Measurements from ENCODE around the gene ZNF708.
"Not testable (repeated sequence)": the region's sequence is repeated elsewhere in the genome, so short reads cannot be mapped to it uniquely, and the experiment has no call there.

Gene ZNF708

DNA sequence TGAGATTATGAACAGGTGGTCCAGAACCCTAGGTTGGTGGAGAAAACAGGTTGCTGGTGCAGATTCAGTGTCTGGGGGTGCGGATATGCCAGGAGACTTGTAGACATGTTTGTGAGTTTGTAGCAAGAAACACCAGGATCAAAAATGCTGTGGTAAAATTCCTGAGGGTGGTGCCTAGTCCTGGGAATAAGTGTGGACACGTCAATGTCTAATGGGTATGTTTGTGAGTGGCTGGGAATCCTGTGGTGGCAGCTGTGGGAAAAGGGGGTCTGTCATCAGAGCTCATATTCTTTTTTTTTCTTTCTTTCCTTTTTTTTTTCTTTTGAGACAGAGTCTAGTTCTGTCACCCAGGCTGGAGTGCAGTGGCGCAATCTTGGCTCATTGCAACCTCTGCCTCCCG is 7.2 kb downstream of the ZNF708 start:
- H3K4me1 ChIP-seq (ENCODE audit: control insufficient read depth in 2 of 2, insufficient read depth in 2 of 2, low read length in 2 of 2): no peaks in the 10 kb centered on the region
- peaks cover 8 to 11% of the 10 kb centered on the region in 2 donors for H3K36me3 ChIP-seq (ENCODE audit: control insufficient read depth in 2 of 2, insufficient read depth in 2 of 2, low read length in 2 of 2)
- peaks cover 3 to 12% of the 10 kb centered on the region in 2 donors for H3K9me3 ChIP-seq (ENCODE audit: control insufficient read depth in 2 of 2, low read length in 2 of 2)
- H3K27ac ChIP-seq (ENCODE audit: low read depth in 2 of 2, low read length in 2 of 2): no peak overlapping the region
- no peak overlapping the region for H3K9ac ChIP-seq (ENCODE audit: low read depth in 1 of 2, low read length in 2 of 2)
- H3K27me3 ChIP-seq (ENCODE audit: control insufficient read depth in 2 of 2, insufficient read depth in 2 of 2, low read length in 2 of 2): no peaks in the 10 kb centered on the region
- no peak overlapping the region for H3K4me3 ChIP-seq (ENCODE audit: low read length in 2 of 2)

DNA sequence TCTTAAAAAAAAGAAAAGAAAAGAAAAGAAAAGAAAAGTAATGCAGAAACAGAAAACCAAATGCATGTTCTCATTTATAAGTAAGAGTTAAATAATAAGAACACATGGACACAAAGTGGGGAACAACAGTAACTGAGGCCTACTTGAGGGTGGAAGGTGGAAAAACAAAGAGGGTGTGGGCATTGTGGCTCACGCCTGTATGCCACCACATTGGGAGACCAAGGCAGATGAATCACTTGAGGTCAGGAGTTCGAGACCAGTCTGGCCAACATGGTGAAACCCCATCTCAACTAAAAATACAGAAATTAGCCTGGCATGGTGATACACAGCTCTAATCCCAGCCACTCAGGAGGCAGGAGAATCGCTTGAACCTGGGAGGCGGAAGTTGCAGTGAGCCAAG is 8.1 kb downstream of the ZNF708 start:
- Histone ChIP-seq H3K9me3 (ENCODE audit: control insufficient read depth in 2 of 2, low read length in 2 of 2) (peaks cover 3 to 12% of the 10 kb centered on the region in 2 donors), H3K4me3 (ENCODE audit: low read length in 2 of 2) (no peak overlapping the region), H3K9ac (ENCODE audit: low read depth in 1 of 2, low read length in 2 of 2) (no peak overlapping the region), H3K27ac (ENCODE audit: low read depth in 2 of 2, low read length in 2 of 2) (no peak overlapping the region), H3K4me1 (ENCODE audit: control insufficient read depth in 2 of 2, insufficient read depth in 2 of 2, low read length in 2 of 2) (no peaks in the 10 kb centered on the region), H3K36me3 (ENCODE audit: control insufficient read depth in 2 of 2, insufficient read depth in 2 of 2, low read length in 2 of 2) (peaks cover 3 to 8% of the 10 kb centered on the region in 2 donors), H3K27me3 (ENCODE audit: control insufficient read depth in 2 of 2, insufficient read depth in 2 of 2, low read length in 2 of 2) (no peaks in the 10 kb centered on the region)

GRCh38 chr19:21317821-21318220 is 11.4 kb downstream of the ZNF708 start:
- H3K9ac ChIP-seq (ENCODE audit: low read depth in 1 of 2, low read length in 2 of 2): no peak overlapping the region
- no peaks in the 10 kb centered on the region for H3K27me3 ChIP-seq (ENCODE audit: control insufficient read depth in 2 of 2, insufficient read depth in 2 of 2, low read length in 2 of 2)
- H3K27ac ChIP-seq (ENCODE audit: low read depth in 2 of 2, low read length in 2 of 2): no peak overlapping the region
- no peak overlapping the region for H3K4me3 ChIP-seq (ENCODE audit: low read length in 2 of 2)
- no peaks in the 10 kb centered on the region for H3K4me1 ChIP-seq (ENCODE audit: control insufficient read depth in 2 of 2, insufficient read depth in 2 of 2, low read length in 2 of 2)
- H3K36me3 ChIP-seq (ENCODE audit: control insufficient read depth in 2 of 2, insufficient read depth in 2 of 2, low read length in 2 of 2): peaks cover 6 to 12% of the 10 kb centered on the region in 2 donors
- H3K9me3 ChIP-seq (ENCODE audit: control insufficient read depth in 2 of 2, low read length in 2 of 2): peaks cover 3 to 10% of the 10 kb centered on the region in 2 donors

DNA sequence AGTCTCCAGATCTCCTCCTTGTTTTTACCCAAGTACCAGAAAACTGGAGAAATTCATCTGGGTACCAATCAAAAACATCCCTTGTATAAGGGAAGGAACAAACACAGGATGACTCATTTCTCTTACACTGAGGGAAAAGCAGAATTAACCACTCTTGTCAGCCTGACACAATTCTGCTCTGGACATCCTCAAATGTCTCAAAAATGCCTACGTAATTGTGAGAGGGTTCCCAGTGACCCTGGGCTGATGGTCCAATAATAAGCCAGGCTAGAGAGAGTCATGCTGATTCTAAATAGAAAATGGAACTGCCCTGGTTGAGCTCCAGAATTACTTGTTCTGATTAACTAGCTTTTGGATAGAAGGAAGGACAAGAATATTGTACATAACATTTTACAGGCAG is 14.5 kb downstream of the ZNF708 start:
- H3K27me3 ChIP-seq (ENCODE audit: control insufficient read depth in 2 of 2, insufficient read depth in 2 of 2, low read length in 2 of 2): no peaks in the 10 kb centered on the region
- H3K27ac ChIP-seq (ENCODE audit: low read depth in 2 of 2, low read length in 2 of 2): no peak overlapping the region
- no peak overlapping the region for H3K4me3 ChIP-seq (ENCODE audit: low read length in 2 of 2)
- H3K4me1 ChIP-seq (ENCODE audit: control insufficient read depth in 2 of 2, insufficient read depth in 2 of 2, low read length in 2 of 2): no peaks in the 10 kb centered on the region
- H3K9me3 ChIP-seq (ENCODE audit: control insufficient read depth in 2 of 2, low read length in 2 of 2): peaks cover 3 to 10% of the 10 kb centered on the region in 2 donors
- H3K36me3 ChIP-seq (ENCODE audit: control insufficient read depth in 2 of 2, insufficient read depth in 2 of 2, low read length in 2 of 2): peaks cover 11 to 12% of the 10 kb centered on the region in 2 donors
- no peak overlapping the region for H3K9ac ChIP-seq (ENCODE audit: low read depth in 1 of 2, low read length in 2 of 2)

GRCh38 chr19:21312807-21313206 is 16.4 kb downstream of the ZNF708 start:
- H3K36me3 ChIP-seq (ENCODE audit: control insufficient read depth in 2 of 2, insufficient read depth in 2 of 2, low read length in 2 of 2): peaks cover 10 to 11% of the 10 kb centered on the region in 2 donors
- H3K27ac ChIP-seq (ENCODE audit: low read depth in 2 of 2, low read length in 2 of 2); H3K9me3 ChIP-seq (ENCODE audit: control insufficient read depth in 2 of 2, low read length in 2 of 2): not testable (repeated sequence)

DNA sequence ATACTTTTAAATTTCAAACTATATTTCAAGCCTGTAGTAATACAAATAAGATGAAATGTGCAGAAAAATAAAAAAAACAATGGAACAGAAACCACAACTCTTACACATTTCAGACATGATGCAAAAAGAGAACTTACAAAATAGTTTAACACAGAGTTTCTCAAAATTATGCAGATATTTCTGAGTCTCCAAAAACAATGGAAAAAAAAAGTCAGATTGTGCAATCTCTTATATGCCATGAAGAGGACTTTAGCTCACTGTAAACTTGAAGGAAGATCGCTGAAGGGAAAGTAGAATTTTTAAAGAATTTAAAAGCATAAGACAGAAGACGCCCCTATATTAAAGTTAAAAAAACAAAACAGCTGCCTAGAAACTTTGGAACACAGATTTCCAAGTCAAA is 20.4 kb downstream of the ZNF708 start:
- Histone ChIP-seq H3K36me3 (ENCODE audit: control insufficient read depth in 2 of 2, insufficient read depth in 2 of 2, low read length in 2 of 2) (peaks cover 19 to 29% of the 10 kb centered on the region in 2 donors), H3K27ac (ENCODE audit: low read depth in 2 of 2, low read length in 2 of 2) (no peak overlapping the region), H3K9ac (ENCODE audit: low read depth in 1 of 2, low read length in 2 of 2) (no peak overlapping the region), H3K9me3 (ENCODE audit: control insufficient read depth in 2 of 2, low read length in 2 of 2) (peaks cover 0 to 3% of the 10 kb centered on the region in 2 donors), H3K4me3 (ENCODE audit: low read length in 2 of 2) (no peak overlapping the region), H3K27me3 (ENCODE audit: control insufficient read depth in 2 of 2, insufficient read depth in 2 of 2, low read length in 2 of 2) (no peaks in the 10 kb centered on the region), H3K4me1 (ENCODE audit: control insufficient read depth in 2 of 2, insufficient read depth in 2 of 2, low read length in 2 of 2) (no peaks in the 10 kb centered on the region)

More at GRCh38 chr19:21312807-21313206, 16.4 kb downstream of the ZNF708 start:
- H3K27me3 ChIP-seq (ENCODE audit: control insufficient read depth in 2 of 2, insufficient read depth in 2 of 2, low read length in 2 of 2); H3K9ac ChIP-seq (ENCODE audit: low read depth in 1 of 2, low read length in 2 of 2); H3K4me3 ChIP-seq (ENCODE audit: low read length in 2 of 2); H3K4me1 ChIP-seq (ENCODE audit: control insufficient read depth in 2 of 2, insufficient read depth in 2 of 2, low read length in 2 of 2): not testable (repeated sequence)

DNA sequence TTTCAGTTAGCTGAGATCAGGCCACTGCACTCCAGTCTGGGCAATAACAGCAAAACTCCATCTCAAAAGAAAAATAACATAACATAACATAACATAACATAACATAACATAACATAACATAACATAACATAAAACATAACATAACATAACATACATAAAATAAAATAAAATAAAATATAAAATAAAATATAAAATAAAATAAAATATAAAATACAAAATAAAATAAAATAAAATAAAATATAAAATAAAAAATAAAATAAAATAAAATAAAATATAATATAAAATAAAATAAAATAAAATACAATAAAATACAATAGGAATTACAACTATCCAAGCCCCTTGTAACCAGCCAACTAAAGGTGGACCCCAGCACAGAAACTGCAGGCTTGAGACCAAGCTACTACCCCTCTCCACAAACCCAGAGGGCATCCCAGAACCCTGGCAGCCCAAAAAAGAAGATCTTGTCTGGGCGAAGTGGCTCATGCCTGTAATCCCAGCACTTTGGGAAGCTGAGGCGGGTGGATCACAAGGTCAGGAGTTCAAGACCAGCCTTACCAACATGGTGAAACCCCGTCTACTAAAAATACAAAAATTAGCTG is 22.2 kb downstream of the ZNF708 start:
- H3K4me3 ChIP-seq (ENCODE audit: low read length in 2 of 2); H3K4me1 ChIP-seq (ENCODE audit: control insufficient read depth in 2 of 2, insufficient read depth in 2 of 2, low read length in 2 of 2); H3K27ac ChIP-seq (ENCODE audit: low read depth in 2 of 2, low read length in 2 of 2); H3K27me3 ChIP-seq (ENCODE audit: control insufficient read depth in 2 of 2, insufficient read depth in 2 of 2, low read length in 2 of 2); H3K9ac ChIP-seq (ENCODE audit: low read depth in 1 of 2, low read length in 2 of 2); H3K9me3 ChIP-seq (ENCODE audit: control insufficient read depth in 2 of 2, low read length in 2 of 2): not testable (repeated sequence)
- peaks cover 26 to 35% of the 10 kb centered on the region in 2 donors for H3K36me3 ChIP-seq (ENCODE audit: control insufficient read depth in 2 of 2, insufficient read depth in 2 of 2, low read length in 2 of 2)

DNA sequence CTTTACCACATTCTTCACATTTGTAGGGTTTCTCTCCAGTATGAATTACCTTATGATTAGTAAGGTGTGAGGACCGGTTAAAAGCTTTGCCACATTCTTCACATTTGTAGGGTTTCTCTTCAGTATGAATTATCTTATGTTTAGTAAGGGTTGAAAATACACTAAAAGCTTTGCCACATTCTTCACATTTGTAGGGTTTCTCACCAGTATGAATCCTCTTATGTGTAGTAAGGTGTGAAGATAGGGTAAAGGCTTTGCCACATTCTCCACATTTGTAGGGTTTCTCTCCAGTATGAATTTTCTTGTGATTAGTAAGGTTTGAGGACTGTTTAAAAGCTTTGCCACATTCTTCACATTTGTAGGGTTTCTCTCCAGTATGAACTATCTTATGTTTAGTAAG is 35.4 kb downstream of the ZNF708 start:
- not testable (repeated sequence) for H3K4me3 ChIP-seq (ENCODE audit: low read length in 2 of 2); H3K4me1 ChIP-seq (ENCODE audit: control insufficient read depth in 2 of 2, insufficient read depth in 2 of 2, low read length in 2 of 2); H3K9ac ChIP-seq (ENCODE audit: low read depth in 1 of 2, low read length in 2 of 2); H3K27ac ChIP-seq (ENCODE audit: low read depth in 2 of 2, low read length in 2 of 2); H3K27me3 ChIP-seq (ENCODE audit: control insufficient read depth in 2 of 2, insufficient read depth in 2 of 2, low read length in 2 of 2)
- Histone ChIP-seq H3K9me3 (ENCODE audit: control insufficient read depth in 2 of 2, low read length in 2 of 2) (peaks cover 26 to 28% of the 10 kb centered on the region in 2 donors), H3K36me3 (ENCODE audit: control insufficient read depth in 2 of 2, insufficient read depth in 2 of 2, low read length in 2 of 2) (peaks cover 25 to 26% of the 10 kb centered on the region in 2 donors)

DNA sequence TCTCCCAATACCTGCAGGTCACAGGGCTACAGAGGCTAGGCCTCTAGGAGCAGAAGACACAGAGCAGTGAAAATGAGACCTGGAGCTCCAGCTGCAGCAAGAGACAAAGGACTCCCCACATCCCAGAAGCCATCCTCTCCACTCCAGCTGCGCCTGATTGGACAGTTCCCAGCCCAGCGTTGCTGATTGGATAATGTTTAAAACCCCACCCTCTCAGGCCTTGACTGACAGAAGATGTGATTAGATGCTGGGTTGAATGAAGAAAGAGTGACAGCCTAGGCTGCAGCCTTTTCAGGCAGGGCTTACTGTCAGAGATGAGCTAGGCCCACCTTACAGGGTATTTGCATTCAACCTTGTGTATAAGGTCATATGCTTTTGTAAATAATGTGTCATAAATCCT is 59.4 kb downstream of the ZNF708 start:
- H3K4me1 ChIP-seq (ENCODE audit: control insufficient read depth in 2 of 2, insufficient read depth in 2 of 2, low read length in 2 of 2): no peaks in the 10 kb centered on the region
- H3K27ac ChIP-seq (ENCODE audit: low read depth in 2 of 2, low read length in 2 of 2): no peak overlapping the region
- no peak overlapping the region for H3K4me3 ChIP-seq (ENCODE audit: low read length in 2 of 2)
- no peak overlapping the region for H3K9ac ChIP-seq (ENCODE audit: low read depth in 1 of 2, low read length in 2 of 2)
- no peaks in the 10 kb centered on the region for H3K36me3 ChIP-seq (ENCODE audit: control insufficient read depth in 2 of 2, insufficient read depth in 2 of 2, low read length in 2 of 2)
- H3K27me3 ChIP-seq (ENCODE audit: control insufficient read depth in 2 of 2, insufficient read depth in 2 of 2, low read length in 2 of 2): no peaks in the 10 kb centered on the region
- H3K9me3 ChIP-seq (ENCODE audit: control insufficient read depth in 2 of 2, low read length in 2 of 2): peaks cover 0 to 4% of the 10 kb centered on the region in 2 donors

- no peak overlapping the region for H3K27ac ChIP-seq (ENCODE audit: low read depth in 2 of 2, low read length in 2 of 2)
- H3K9ac ChIP-seq (ENCODE audit: low read depth in 1 of 2, low read length in 2 of 2): no peak overlapping the region
- H3K4me1 ChIP-seq (ENCODE audit: control insufficient read depth in 2 of 2, insufficient read depth in 2 of 2, low read length in 2 of 2): no peaks in the 10 kb centered on the region
- H3K4me3 ChIP-seq (ENCODE audit: low read length in 2 of 2): no peak overlapping the region
- no peaks in the 10 kb centered on the region for H3K36me3 ChIP-seq (ENCODE audit: control insufficient read depth in 2 of 2, insufficient read depth in 2 of 2, low read length in 2 of 2)
- peaks cover 0 to 2% of the 10 kb centered on the region in 2 donors for H3K9me3 ChIP-seq (ENCODE audit: control insufficient read depth in 2 of 2, low read length in 2 of 2)
- H3K27me3 ChIP-seq (ENCODE audit: control insufficient read depth in 2 of 2, insufficient read depth in 2 of 2, low read length in 2 of 2): no peaks in the 10 kb centered on the region
These were observed 64.3 kb downstream of the ZNF708 start for GRCh38 chr19:21264891-21265290.

Measured in mucosa of rectum (tissue), 2 donors.